NCI-H1694 (cell line): ENCODE results near the gene ALK.

Experiments used
- DNase-seq: peaks from one replicate; lab custom pipeline; 2025; lab: John Stamatoyannopoulos, UW

ALK gene

DNA sequence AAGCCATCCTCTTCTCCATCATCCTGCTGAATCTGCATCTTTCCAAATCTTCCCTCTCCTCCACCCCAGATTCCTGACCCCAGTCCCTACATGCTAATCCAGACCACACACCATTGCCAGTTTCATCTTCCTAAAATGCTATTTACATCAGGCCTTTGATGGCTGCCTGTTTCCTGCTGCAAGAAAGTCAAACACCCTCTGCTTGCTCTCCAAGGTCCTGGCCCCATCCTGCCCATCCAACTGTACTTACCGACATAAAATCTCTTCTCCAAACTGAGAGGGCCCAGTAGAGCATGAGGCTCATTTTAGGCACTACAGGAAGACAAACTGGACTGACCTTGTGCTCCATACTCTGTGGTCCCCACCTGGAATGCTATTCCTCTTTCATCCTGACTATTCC is 19.0 kb downstream of the ALK start:
- DNase-seq = no peak

DNA sequence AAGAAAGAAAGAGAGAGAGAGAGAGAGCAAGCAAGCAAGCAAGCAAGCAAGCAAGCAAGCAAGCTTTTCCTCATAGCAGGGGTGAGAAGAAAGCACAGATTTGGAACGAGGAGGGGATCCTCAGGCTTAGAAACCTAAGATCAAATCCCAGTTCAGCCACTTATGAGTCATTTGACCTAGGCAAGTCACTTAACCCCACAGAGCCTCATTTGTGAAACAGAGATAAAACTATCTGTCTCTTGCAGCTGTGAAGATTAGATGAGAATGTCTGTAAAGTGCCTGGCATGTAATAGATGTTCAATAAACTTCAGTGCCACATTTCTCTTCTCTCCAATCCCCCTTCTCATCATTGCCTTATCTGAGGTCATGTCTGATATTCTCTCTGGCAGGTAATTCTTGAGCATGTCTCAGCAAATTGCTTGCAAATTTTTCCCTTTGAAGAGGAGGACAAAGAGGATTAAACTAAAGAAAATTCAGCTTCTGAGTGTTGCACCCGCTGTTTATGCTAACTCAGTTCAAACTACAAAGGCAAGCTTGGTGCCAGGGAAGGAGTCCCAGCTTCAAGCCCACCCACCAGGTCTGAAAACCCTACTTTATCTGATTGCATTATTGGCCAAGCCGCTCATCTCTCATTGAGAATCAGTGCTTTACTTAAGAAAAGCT is 20.3 kb downstream of the ALK start:
- DNase-seq = no peak

DNA sequence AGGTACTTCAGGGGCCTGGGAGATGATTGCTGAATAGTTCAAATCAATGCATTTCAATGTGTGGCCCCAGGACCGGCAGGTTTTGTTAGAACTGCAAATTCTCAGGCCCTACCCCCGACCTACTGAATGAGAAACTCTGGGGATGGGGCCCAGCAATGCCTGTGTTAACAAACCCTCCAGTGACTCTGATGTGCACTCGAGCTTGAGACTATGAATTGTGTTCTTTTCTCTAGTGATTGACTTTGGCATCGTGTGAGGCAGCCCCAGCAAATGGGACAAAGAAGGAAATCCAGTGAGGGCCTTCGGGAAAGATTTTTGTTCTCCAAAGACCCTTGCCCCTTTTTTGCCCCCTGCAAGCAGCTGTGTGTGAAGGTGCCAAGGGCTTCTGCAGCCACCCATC is 22.4 kb downstream of the ALK start:
- DNase-seq = no peak

DNA sequence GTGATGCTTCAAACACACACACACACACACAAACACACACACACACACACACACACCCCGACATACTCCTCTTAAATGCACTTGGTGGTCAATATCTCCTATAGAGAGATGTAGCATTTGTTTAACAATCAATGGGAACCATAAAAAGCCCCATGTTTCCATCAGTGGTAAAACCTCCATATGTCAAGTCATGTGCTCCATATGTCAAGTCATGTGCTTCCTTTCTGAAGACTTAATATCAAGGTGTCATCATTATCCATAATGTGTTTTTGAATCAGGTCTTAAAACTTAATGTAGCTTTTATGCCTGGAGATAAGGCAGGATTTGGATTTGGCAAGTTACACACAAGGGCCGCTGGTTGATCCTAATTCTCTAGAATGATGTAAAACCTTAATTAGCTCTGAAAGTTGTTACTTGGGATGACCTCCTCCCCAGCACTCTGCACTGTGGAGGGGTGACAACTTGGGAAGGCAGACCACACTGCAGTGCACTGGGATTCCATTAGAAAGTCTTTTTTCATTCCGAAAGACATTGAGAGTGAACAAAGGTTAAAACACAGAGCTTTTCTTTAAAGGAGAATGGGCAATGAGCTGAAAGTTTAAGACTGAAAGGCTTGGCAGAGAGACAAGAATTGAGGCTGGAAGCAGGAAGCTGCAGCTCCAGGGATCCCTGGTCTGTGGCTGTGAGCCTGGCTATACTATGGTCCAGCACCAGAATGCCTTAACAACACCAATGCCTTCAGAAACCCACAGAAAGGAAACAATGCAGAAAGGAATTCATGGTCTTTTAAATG is 26.4 kb downstream of the ALK start:
- no peak for DNase-seq

DNA sequence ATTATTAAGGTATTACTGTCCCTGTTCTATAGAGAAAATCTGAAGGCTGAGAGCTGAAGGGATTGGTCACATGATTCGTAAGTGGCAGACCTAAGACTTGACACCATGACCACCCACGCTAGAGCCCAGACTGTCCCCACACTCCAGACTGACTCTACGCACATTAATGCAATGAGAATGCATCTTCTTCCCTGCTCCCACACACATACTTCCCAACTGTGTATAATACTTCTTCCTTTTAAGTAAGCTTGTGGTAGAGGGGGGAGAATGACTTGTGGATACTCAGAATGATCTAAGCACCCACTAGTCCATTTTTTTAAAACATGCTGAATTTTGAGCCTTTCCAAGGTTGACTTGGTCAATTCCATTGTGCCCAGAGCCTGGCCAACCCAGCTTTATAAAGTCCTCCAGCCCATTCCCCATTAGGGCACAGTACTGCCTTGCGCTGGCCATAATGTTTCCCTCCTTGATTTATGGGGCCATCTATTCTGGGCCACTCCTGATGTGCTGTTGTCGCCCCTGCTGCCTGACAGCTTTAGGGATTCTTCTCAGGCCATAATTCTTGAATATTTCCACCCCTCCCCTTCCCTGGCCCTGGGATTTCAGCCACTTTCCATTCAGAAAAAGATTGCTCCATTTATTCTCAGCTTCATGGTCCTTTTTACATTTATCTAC is 28.7 kb downstream of the ALK start:
- DNase-seq = no peak

DNA sequence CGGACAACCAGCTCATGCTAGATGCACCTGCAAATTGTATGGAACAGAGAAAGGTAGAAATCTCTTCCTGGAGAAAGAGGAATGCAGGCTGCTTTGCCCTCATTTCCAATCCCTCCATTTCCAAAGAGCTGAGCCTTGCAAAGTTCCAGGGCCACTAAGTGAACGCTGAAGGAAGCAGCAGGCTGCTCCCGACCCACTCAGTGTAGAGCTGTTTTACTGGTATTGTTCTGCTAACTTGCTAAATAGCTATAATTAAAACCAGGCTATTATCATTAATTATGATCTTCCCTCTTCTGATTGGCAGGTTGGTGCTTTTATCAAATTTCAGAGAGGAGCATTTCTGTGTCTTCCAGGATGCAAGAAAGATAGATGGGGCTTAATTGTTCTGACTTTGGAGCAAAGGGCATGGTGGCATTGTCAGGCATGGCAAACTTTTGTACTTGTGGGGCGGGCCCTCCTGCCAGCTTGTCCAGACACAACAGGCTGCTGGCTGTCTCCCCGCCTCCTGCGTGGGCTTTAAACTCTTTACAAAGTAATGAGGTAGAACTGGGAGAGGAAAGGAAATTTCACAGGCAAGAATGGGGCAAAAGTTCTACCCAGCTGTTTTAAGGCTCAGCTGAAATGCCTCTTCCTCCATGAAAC is 40.2 kb downstream of the ALK start:
- DNase-seq = no peak

DNA sequence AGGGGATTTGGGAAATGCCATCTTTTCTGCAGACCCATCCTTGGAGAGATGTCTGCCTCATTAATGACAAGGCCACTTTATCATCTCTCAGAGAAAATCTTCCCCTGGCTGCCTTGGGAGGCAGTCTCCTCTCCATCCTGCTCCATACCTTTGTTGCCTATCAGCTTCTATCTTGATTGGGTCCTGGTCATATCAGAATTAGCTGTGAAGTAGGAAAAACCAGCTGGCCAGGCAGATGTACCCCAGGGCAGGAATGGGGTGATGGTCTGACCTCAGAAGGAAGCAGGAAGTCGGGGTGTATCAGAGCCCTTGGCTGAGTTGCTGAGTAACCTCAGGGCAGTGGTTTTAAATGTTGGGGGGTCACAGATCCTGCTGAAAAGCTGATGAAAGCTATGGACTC is 41.3 kb downstream of the ALK start:
- no peak for DNase-seq

DNA sequence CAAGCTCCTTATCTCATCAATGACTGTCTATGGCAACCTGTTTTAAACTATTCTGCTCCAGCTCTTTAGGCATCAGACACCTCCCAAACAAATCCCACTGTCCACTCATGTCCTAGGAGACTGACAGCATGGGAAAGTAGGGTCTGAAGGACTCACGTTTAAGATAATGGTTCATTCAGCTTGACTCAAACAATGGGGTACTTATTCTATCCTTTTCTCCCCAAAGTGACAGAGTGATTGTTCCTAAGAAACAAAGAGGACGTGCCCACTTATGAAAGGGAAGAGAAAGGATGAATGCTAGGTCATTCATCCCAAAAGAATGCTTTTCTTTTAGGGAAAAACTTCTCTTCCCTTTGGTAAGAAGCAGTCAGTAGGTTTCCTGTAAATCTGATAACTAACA is 41.9 kb downstream of the ALK start:
- DNase-seq = no peak

DNA sequence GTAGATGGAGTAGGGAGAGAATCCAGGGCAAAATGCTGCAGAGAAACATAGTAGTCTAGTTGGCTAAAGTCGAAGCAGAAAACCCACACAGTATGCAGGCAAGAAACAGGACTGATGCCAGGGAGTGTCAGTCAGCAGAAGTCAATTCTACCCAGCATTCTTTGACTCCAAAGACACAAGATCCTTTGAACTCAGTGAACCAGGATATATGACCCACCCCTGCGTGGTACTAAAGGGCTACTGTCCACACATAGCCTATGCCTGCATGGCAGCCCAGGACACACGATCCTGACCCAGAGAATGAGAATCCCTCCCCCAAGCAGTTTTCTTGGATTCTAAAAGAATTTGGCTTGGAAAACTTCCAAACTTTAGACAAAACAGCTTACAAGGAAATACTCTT is 42.5 kb downstream of the ALK start:
- DNase-seq = no peak

DNA sequence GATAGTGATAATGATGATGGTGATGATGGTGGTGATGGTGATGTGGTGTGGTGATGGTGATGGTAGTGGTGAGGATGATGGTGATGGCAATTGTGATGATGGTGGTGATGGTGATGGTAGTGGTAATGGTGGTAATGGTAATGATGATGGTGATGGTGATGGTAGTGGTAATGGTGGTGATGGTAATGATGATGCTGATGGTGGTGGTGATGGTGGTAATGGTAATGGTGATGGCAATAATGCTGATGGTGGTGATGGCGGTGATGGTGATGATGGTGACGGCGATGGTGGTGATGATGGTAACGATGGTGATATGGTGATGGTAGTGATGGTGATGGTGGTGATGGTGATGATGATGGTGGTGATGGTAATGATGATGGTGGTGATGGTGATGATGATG is 45.0 kb downstream of the ALK start:
- DNase-seq = no peak

DNA sequence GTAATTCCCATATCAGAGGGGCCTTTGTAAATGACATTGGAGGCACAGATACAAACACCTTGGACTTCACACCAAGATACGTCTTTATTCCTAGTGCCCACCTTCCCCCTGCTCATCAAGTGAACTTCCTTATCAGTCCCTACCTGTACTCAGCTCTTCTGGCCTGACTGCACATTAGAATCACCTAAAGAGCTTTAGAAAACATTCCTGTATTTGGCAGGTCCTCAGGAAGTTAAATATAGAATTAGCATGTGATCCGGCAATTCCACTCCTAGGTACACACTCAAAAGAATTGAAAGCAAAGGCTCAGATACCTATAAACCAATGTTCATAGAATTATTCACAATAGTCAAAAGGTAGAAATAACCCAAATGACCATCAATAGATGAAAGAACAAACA is 46.6 kb downstream of the ALK start:
- DNase-seq = no peak

DNA sequence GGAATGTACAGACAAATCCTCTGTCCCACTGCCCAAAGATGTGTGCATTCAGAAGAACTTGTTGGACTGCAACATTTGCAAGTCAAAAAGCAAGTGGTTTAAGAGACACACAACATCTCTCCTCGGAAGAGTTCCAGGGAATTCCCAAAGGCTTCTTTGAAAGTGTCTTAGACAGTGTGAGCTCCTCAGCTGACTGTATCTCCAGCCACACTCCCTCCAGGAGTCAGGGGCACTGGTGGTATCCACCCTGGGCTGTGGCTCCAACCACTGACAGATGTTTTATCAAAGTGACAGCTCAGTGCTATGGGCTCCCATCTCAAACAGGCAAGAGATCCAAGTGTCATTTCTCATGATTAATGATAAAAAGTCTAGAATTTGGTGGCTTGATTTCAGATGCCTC is 48.5 kb downstream of the ALK start:
- no peak for DNase-seq

DNA sequence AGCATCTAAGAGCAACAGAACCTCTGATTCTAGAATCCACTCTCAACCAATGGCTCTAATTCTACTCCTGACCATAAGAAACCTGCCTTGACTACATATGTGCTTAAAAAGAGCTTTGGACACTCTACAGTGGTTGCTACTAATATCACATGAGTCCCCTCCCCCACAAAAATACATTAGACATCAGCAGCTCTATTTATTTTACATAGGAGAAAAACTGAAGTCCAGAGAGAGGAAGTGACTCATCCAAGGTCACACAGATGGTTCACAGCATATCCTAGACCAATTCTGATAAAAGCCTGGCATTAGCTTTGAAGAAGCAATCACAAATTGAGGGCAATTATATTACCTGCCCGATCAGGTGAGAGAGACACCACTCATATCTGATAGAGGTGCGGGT is 49.8 kb downstream of the ALK start:
- DNase-seq = no peak

DNA sequence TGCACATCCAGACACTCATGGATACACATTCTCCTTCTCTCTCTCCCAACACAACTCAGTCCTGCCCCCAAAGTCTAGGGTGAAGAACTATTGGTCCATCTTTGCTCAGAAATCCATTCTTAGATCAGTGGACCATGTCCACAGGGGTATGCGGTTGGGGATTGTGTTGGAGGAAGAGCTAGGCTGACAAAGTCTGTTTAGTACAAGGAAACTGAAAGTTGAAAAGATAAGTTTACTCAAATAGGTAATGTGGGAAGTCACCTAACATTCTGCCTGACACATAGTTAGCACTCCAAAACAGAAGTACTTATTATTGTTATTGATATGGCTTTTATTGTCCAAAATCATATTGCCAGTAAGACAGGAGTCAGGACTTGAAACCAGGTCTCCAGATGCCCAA is 55.9 kb downstream of the ALK start:
- no peak for DNase-seq

DNA sequence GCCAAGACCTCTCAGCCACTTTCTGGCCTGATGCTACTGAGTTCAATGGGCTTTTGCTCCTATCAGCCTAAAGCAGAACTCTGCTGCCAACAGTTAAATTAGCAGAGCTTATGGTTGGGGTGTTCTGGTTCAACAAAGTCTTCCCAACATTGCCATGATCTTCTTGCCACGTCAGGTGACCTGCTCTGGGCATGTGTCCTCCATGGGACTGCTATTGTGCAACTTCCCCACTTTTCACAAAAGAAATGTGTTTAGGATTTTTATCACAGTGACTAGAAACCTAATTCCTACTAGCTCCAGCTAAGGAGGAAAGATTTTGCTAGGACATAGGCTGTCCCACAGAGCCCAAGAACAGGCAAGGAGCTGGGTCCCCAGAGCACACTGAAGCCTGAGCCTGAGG is 56.4 kb downstream of the ALK start:
- DNase-seq = no peak

DNA sequence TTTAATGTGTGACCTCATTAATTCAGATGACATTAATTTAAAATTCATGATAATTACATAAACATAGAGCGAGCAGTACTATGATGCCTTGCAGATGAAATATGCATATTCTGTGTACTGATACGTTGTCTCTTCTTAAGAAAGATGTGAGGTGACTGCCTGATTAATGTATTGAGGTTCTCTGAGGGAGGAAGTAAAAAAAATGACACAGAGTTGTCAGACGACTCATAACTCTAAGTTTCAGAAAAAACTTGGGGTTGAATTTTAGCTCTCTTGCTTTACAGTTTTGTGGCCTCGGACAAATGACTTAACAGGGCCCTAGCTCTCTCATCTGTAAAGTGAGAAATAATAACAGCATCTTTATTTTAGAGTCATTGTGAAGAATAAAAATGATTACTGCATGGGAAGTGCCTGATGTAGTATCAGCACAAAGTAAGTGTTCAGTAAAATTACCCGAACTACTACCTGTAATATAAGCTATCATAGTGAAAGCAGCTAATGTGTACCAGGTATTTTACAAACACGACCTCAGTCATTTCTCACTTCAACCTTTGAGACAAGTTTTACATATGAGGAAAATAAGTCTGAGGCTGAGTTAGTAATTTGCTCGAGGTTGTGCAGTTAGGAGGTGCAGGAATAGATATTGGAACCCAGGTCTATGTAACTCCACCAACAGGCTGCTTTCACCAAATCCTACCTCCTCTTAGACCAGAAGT is 65.3 kb downstream of the ALK start:
- no peak for DNase-seq

DNA sequence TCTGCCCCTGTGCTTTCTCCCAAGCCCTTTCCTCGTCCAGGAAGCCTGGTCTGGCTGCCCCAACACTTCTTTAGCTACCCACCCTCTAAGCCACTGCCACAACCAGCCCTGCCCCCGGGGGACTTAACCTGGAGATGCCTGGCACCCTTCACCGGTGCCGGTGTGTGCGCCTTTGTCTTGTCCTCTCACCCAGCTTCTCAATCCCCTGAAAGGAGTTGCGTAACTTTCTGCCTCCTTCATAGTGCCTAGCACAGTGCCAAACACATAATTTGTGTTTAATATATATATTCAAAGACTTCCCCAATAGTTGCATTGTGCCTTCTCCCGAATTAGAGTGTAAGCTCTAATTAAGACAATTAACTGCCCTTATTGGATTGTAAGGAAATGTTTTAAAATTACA is 70.6 kb downstream of the ALK start:
- DNase-seq = no peak

DNA sequence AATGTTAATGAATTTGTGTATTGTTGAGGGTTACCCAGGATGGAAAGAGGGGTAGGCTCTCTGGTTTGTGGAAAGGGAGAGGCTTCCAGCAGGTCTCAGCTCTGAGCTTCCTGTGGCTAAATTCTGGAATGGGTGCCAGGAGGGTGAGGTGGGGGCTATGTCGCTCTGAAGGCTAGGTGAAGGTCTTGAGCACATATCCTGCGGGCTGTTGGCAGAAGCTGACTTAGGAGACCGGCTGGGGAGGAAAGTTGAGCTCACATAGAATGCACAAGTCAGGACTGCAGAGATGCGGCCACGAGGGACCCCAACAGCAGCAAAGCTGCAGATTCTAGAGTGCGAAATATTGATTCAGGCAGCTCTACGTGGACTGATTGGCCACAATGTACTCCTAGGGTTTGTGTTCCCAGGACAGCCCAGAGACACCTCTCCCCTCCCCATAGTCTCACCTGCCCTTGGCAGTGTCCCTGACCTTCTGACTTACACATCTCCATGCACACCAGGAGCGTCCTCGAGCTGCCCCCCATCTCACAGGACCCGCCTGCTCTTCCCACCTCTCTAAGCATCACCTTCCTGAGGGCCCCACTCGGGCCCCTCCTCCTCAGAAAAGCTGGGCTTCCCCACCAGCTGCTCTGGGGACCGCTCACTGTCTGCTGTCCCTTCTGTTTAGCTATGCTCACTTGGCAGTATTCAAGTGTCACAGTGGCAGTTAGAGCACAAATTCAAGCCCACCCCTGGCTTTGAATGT is 72.6 kb downstream of the ALK start:
- DNase-seq = no peak

DNA sequence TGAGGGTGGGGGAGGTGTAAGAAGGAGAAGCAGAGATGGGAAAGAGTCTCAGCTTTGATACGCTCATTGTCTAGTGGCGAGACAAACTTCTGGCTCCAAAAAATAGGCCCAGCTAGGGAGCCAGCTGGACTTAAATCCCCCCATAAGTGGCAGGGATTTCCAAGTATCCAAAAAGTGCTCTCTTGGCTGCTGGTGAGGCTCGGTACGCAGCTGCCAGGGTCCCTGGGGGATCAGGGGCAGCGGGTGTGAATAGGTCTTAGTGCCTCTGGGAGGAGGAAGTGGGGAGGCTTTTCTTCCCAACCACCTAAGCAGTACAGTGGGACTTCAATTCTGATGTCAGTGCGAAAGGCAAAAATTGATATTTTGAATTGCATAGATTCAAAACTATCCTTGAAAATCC is 73.5 kb downstream of the ALK start:
- DNase-seq = no peak

DNA sequence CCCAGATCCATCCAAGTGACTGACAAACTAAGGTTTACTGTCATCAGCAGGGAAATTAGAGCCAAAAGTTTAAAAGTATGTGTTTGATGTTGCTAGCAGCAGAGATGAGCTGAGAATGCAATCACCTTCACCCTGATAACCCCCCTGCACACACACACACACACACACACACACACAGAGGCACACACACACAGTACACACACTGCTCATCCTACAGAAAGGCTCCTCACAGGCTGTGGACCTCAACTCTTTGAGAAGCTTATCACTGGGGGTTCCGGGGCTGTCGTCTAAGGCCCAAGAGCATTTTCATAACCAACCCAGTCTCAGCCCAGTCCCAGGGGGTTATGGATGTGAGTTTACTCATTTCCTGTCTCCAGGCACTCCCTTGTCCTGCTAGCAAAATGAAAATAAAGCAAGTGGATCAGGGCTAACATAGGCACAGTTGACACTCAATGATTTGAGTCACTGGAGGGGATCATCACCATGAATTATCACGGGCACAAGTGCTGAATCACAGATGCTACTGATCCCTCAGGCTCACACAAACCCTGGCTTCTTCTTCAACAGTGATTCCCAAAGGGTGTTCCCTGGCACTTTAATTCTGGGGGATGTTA is 76.6 kb downstream of the ALK start:
- no peak for DNase-seq

DNA sequence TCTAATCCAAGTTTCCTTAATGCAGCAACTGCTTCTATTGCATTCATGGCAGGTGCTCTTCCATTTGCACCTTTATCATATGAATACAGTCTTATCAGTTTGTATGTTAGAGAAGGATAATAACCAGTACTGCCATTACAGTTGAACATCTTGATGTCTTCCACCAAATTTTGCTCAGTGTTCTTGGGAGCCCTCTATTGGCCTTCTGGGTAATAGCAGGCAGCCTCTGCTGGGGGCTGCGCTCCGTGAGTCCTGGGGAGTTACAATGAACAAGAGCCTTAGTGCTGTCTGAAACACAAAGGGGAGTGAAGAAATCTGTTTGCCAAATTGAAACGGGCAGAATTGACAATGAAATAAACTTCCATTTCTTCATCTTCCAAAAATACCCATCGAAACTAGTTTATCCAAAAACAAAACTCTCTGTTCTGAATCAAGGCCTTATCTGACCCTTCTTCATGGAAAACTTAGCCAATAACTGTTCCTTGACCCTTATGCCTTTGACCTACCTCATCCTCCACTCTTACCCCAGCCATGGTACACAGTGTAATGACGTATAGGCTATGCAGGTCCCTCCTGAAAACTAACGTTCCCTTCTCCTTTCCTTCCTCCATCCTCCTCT is 79.9 kb downstream of the ALK start:
- peak; percentile 11 for DNase-seq
